ENCODE results near the gene ARL8A.
"Not testable (repeated sequence)": the region's sequence is repeated elsewhere in the genome, so short reads cannot be mapped to it uniquely, and the experiment has no call there.

ARL8A gene

GRCh38 chr1:202156590-202156989 is 12.1 kb upstream of the ARL8A start:
- no peak for DNase-seq

- DNase-seq, result no peak
Measured at GRCh38 chr1:202155478-202156021, 11.0 kb upstream of the ARL8A start.

GRCh38 chr1:202154766-202155477 is 10.4 kb upstream of the ARL8A start:
- no peak for DNase-seq

- no peak for DNase-seq
Measured at GRCh38 chr1:202154148-202154765, 9.7 kb upstream of the ARL8A start.

GRCh38 chr1:202153284-202153683 is 8.7 kb upstream of the ARL8A start:
- DNase-seq, result no peak

GRCh38 chr1:202152399-202152798 is 7.9 kb upstream of the ARL8A start:
- no peak for DNase-seq

GRCh38 chr1:202151045-202151444 is 6.5 kb upstream of the ARL8A start:
- no peak for DNase-seq

- no peak for DNase-seq
Measured at GRCh38 chr1:202150602-202151001, 6.1 kb upstream of the ARL8A start.

GRCh38 chr1:202150187-202150586 is 5.7 kb upstream of the ARL8A start:
- DNase-seq, result no peak

- no peak for DNase-seq
Measured at GRCh38 chr1:202149566-202149965, 5.0 kb upstream of the ARL8A start.

GRCh38 chr1:202148391-202148790 is 3.9 kb upstream of the ARL8A start:
- no peak for DNase-seq

GRCh38 chr1:202146993-202147392 is 2.5 kb upstream of the ARL8A start:
- DNase-seq, result no peak

GRCh38 chr1:202146279-202146678 is 1.7 kb upstream of the ARL8A start:
- DNase-seq, result no peak

GRCh38 chr1:202145744-202146140 is 1.2 kb upstream of the ARL8A start:
- DNase-seq, result not testable (repeated sequence)

- no peak for DNase-seq
Measured at GRCh38 chr1:202145068-202145743, 669 bp upstream of the ARL8A start.

GRCh38 chr1:202143768-202144401 is 652 bp downstream of the ARL8A start:
- DNase-seq, result no peak

- DNase-seq, result no peak
Measured at GRCh38 chr1:202143011-202143767, 1.3 kb downstream of the ARL8A start.

GRCh38 chr1:202141468-202141867 is 3.1 kb downstream of the ARL8A start:
- DNase-seq, result not testable (repeated sequence)

- no peak for DNase-seq
Measured at GRCh38 chr1:202140833-202141232, 3.7 kb downstream of the ARL8A start.

- no peak for DNase-seq
Measured at GRCh38 chr1:202135221-202135721, 9.3 kb downstream of the ARL8A start.

GRCh38 chr1:202134645-202135172 is 9.8 kb downstream of the ARL8A start:
- no peak for DNase-seq

GRCh38 chr1:202133989-202134388 is 10.5 kb downstream of the ARL8A start:
- no peak for DNase-seq
